HG03060 (cell line): ENCODE data around the gene NSMCE1.
"Not testable (repeated sequence)": the region's sequence is repeated elsewhere in the genome, so short reads cannot be mapped to it uniquely, and the experiment has no call there.

Experiments used
- ATAC-seq: cut with Tn5 transposase; IDR thresholded peaks from one replicate; pipeline ENCODE4 v1.9.1; 2021; ENCODE audit warnings: low read depth, moderate number of reproducible peaks; ENCODE audit not compliant: unreplicated experiment

NSMCE1 gene

DNA sequence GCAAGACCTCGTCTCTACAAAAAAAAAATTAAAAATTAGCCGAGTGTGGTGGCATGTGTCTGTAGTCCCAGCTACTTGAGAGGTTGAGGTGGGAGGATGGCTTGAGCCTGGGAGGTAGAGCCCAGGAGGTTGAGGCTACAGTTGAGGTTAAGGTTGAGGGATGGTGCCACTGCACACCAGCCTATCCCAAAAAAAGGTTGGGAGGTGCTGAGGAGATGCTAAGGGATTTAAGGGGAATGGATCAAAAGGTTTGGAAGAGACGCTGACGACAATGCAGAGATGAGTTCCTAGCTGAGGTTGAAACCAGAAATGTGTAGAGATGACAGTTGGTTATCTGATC lies 4.7 kb upstream of the NSMCE1 start:
- no peak for ATAC-seq

DNA sequence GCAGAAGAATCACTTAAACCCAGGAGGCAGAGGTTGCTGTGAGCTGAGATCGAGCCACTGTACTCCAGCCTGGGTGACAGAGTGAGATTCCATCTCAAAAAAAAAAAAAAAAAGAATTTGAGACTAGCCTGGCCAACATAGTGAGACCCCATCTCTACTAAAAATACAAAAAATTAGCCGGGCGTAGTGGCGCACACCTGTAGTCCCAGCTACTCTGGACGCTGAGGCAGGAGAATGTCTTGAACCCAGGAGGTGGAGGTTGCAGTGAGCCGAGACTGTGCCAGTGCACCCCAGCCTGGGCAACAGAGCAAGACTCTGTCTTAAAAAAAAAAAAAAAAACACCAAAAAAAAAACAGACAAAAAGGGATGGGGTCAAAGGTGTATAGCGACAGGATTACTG lies 4.1 kb upstream of the NSMCE1 start:
- ATAC-seq = not testable (repeated sequence)

DNA sequence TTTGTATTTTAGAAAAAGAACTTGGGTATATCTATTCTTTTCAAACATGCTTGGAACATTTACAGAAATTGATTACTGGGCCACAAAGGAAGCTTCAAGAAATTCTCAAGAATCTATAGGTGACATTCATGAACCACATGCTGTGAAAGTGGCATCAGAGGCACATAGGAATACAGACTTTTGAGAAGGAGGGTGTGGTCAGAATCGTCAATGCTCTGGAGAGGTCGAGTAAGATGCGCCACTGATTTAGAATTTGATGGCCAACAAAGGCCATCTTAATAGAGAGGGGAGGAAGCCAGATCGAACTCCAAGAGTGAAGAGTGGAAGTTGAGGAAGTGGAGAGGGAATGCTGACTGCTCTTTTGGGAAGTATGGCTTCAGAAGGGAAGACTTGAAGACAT lies 3.5 kb upstream of the NSMCE1 start:
- ATAC-seq = no peak

DNA sequence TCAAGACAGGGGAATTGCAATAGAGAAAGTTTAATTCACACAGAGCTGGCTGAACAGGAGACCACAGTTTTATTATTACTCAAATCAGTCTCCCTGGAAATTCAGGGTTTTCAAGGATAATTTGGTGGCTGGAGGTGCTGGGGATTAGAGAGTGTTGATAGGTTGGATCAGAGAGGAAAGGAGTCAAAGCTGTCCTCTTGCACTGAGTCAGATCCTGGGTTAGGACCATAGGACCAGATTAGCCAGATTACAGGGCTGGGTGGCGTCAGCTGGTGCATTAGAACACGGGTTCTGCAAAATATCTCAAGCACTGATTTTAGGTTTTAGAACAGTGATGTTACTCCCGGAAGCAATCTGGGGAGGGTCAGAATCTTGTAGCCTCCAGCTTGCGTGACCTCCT lies 1.8 kb upstream of the NSMCE1 start:
- ATAC-seq = no peak

DNA sequence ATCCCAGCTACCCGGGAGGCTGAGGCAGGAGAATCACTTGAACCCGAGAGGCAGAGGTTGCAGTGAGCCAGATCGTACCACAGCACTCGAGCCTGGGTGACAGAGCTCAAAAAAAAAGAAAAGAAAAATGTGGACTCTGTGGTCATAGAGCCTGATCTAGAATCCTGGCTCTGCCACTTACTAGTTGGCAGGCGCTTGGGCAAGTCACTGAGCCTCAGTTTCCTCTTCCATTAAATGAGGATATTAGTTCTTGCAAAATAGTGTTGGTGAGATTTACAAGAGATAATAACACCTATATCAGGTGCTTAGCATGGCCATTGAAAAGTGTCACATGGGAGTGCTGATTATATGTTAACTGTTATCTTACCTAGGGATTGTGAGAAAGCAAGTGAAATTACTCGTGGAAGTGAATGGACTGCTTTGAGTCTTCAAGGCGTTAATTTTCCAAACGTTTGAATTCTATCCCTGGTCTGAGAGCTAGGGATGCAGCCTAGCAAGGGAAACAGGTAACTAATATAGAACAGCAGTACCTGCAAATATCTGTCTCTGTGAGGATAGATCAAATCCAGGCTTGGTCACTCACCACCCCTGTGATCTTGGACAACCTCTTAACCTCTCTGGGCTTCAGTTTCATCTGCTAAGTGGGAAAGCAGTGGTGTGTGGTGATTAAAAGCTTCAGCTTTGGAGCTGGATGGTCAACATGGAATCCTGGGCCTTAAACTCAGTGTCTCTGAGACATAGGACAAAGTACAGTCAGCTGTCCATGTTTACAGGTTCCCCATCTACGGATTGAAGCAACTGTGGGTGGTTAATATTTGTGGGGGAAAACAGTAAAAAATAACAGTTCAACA lies 953 bp upstream of the NSMCE1 start:
- ATAC-seq = no peak

DNA sequence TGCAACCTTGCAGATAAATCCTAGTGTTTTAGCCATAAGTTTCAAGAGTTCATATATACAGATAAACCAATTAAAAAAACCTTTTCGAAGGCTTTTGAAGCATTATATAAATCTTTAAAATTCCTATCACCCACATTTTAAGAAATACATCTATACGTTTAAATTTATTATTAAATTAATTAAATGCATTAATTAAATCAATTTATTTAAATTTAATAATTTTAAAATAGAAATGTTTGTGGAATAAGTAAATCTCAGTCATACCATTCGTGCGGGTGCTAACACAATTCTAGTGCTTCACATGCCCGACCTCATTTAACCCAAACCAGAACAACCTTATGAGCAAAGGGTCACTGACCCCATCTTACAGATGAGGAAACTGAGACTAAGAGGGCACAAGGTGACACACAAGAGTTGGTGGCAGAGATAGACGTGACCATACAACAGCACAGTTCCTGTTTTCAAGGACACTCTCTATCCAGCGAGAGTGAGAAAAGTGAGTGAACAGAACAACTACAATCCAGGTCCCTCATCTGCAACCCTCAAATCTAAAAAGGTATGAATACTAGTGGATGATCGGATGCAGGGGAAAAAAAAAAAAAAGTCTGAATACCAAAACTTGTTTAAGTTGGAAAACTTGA lies 1.4 kb downstream of the NSMCE1 start:
- no peak for ATAC-seq

DNA sequence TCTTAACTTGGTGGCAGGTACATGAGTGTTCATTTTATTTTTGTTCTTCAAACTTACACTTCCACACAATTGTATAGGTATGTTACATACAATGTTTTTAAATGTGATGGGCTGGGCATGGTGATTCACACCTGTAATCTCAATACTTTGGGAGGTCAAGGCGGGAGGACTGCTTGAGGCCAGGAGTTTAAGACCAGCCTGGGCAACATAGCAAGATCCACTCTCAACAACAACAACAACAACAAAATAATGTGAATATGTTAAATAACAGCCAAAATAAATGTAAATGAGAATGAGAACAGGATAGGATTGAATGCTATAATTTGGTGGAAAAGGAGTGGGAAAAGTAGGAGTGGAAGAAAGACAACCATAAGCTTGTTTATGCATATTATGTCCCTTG lies 2.6 kb downstream of the NSMCE1 start:
- ATAC-seq = no peak

DNA sequence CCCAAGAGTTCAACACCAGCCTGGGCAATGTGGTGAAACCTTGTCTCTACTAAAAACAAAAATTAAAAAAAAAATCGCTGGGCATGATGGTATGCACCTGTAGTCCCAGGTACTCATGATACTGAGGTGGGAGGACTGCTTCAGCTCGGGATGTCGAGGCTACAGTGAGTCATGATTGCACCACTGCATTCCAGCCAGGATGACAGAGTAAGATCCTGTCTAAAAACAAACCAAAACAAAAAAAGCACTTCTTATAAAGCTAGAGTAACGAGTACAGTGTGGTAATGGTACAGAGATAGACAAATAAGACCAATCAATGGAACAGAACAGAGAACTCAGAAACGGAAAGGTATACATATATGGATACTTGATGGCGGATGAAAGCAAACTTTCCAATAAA lies 4.4 kb downstream of the NSMCE1 start:
- ATAC-seq = no peak

DNA sequence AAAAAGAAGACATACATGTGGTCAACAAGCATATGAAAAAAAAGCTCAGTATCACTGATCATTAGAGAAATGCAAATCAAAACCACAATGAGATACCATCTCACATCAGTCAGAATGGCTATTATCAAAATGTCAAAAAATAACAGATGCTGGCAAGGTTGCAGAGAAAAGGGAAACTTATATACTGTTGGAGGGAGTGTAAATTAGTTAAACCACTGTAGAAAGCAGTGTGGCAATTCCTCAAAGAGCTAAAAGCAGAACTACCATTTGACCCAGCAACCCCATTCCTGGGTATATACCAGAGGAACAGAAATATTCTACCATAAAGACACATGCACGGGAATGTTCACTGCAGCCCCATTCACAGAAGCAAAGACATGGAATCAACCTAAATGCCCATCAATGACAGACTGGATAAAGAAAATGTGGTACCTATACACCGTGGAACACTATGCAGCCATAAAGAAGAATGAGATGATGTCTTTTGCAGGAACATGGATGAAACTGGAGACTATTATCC lies 5.6 kb downstream of the NSMCE1 start:
- ATAC-seq = not testable (repeated sequence)

DNA sequence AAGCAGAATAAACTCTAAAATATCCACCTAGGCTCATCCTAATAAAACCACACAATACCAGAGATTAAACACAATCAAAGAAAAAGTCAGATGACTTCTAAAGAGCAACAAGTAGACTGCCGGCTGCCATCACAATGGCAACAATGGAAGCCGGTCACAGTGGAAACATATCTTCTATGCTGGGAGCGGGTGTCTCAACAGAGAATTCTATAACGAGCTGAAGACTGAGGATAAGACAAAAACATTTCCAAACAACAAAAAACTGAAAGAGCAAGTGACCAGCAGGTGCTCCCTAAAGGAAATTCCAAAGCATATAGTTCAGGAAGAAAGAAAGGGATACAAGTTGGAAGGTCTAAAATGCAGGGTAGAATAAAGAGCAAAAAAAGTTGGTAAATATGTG lies 8.9 kb downstream of the NSMCE1 start:
- no peak for ATAC-seq

DNA sequence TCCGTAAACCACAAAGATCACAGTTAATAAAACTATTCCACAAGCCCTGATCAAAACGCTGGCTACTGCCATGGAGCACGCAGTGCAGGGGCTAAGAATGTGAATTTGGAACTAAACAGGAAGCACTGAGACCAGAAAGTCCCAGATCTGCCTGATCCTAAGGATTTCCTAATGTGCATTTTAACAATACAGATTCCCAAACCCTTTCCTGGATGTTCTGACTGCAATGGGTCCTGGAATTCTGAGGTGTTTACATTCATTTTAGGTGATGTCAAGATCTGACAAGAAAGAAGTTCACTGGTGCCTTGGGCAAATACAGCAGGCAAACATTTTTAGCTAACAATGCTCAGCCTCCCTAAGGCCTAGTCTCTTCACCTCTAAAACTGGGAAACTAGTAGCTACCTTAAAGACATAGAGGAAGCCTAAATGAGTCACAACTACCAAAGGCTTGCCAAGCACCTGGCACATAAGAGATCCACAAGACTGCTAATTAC lies 10.3 kb downstream of the NSMCE1 start:
- no peak for ATAC-seq

DNA sequence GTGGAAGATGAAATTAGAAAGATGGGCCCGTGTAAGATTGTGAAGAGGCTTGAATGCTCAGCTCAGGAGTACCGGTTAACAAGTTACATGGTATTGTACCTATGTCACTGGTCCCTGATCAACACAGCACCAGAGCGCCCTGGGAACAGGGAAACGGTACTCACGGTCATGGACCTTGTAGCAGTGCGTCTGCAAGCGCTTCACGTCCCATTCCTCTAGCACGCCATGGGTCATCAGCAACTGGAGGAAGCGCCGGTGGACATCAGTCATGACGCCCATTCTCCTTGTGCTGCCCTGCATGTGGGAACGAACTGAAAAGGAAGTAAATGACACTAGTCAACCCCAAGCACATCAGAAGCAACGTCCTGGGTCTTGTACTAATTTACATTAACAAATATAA lies 11.3 kb downstream of the NSMCE1 start:
- ATAC-seq = no peak

DNA sequence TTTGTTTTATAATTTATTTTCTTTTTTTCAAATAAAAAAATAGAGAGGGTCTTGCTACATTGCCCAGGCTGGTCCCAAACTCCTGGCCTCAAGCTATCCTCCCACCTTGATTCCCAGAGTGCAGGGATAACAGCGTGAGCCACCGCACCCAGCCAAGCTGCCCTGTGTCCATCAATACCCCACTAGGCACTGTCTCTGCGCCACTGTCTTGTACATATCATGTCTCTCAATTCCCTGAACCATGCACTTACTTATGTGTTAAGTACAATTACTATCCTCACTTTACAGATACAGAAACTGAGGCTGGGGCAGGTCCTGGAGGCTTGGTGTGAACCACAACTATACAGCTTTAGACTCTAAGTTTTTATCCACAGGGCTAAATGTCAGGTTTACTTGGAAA lies 11.7 kb downstream of the NSMCE1 start:
- no peak for ATAC-seq

DNA sequence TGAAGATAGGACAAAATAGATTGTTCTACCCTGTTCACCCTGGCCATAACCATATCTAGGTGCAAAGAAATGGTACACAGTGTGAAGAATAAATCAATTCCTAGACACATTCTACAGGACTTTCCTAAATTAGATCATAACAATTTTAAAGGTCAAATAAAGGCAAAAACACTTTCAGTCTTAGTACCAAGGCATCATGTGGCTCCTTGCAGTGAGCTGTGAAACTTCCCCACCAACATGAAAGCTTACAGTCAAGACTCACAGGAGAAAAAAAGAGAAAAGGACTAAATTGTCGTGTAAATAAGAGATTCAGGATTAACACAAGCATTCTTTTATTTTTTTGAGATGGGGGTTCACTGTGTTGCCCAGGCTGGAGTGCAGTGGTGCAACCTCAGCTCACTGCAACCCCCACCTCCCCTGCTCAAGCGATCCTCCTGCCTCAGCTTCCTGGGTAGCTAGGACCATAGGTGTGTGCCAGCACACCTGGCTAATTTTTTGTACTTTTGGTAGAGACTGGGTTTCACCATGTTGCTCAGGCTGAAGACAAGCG lies 14.2 kb downstream of the NSMCE1 start:
- peak; percentile 82 for ATAC-seq

DNA sequence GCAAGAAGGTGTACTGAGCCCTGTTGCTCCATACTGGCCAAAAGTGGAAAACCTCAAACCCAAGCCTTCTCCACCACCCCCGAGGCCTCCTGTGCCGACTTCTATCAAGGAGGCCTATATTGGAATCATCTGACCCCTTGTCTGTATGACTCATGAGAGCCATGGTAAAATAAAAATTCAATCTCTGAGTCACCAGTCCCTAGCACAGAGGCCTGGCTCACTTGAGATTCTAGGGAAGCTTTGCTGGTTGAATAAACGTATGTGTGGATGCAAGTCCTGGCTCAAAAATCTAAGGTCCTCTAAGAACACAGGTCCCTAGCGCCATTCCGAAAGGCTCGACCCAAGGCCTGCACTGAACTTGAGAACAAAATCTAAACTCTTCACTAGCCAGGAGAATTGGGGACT lies 15.0 kb downstream of the NSMCE1 start:
- no peak for ATAC-seq

DNA sequence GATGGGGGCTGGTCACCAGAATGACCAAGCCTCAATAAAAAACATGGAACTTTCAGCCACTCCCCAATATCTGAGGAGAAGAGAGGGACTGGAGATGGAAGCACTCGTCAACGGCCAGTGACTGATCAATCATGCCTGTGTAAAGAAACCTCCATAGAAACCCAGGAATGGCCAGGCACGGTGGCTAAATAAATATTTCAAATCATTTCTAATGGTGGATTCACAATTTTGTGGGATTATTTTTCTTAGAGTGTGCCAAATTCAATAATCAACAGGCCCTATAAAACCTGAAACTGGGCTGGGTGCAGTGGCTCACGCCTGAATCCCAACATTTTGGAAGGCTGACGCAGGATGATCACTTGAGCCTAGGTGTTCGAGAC lies 16.4 kb downstream of the NSMCE1 start:
- ATAC-seq = no peak

DNA sequence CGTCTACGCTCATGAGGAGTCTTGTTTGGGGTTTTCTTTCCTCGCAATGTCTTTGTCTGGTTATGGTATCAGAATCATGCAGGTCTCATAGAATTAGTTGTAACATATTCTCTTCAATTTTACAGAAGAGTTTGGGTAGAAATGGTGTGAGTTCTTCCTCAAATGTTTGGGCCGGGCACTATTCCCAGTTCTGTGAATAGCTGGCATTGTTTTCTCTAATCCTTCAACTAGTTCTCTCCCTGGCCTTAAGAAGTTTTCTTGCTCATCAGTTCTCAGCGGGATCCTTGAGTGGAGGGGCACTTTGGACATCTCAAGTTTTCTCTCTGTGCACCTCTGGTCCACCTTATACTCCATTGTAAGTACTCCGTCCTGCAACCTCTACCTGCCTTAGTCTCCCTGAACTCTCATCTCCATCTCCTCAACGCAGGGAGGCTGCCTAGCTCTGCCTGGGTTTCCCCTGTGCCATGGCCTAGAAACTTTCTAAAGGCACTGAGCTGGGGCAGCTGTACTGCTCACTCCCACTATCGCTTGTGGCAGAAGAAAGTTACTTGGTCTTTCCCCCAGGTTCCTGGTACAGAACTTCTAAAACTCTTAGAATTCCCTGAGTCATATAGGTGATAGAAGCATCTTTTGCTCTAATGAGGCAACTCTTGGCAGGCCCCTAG lies 16.9 kb downstream of the NSMCE1 start:
- no peak for ATAC-seq

DNA sequence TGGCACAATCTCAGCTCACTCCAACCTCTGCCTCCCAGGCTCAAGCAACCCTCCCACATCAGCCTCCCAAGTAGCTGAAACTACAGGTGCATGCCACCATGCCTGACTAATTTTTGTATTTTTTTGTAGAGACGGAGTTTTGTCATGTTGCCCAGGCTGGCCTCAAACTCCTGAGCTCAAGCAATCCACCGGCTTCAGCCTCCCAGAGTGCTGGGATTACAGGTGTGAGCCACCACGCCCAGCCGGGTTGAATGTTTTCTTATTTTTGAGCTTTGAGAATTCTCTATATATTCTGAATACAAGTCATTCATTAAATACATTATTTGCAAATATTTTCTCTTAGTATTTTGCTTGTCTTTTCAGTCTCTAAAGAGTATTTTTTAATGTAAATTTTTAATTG lies 19.7 kb downstream of the NSMCE1 start:
- not testable (repeated sequence) for ATAC-seq

DNA sequence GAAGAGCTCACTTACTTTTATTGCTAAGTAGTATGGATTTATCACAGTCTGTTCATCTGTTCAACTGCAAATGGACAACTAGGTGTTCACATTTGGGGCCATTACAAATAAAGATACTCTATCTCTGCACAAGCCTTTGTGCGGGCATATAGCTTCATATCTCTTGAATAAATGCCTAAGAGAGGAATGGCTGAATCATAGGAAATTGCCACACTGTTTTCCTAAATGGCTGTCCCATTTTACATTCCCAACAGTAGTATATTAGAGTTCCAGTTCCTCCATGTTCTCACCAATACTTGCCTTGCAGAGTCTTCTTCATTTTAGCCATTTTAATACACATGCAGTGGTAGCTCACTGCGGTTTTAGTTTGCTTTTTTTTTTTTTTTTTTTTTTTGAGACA lies 20.5 kb downstream of the NSMCE1 start:
- no peak for ATAC-seq

DNA sequence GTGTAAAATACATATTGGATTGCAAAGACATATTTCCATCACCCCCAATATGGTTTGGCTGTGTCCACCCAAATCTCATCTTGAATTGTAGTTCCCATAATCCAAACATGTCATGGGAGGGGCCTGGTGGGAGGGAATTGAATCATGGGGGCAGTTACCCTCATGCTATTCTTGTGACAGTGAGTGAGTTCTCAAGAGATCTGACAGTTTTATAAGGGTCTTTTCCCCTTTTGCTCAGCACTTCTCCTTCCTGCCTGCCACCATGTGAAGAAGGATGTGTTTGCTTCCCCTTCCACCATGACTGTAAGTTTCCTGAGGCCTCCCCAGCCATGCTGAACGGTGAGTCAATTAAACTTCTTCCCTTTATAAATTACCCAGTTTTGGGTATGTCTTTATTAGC lies 21.5 kb downstream of the NSMCE1 start:
- ATAC-seq = not testable (repeated sequence)

DNA sequence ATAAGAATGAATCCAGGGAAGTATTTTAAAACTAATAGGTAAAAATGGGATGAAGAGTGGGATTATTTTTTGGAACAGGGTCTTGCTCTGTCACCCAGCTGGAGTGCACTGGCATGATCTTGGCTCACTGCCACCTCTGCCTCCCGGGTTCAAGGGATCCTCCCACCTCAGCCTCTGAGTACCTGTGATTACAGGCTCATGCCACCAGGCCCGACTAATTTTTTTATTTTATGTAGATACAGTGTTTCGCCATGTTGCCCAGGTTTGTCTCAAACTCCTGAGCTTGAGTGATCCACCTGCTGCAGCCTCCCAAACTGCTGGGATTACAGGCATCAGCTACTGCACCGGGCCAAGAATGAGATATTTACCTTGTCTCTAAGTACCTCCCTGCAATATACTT lies 22.1 kb downstream of the NSMCE1 start:
- no peak for ATAC-seq
